NCI-H2171 treated with DMSO at 0.1 percent for 48 hours (cell line): Measurements from ENCODE around the gene GKAP1.
"Not testable (repeated sequence)": the region's sequence is repeated elsewhere in the genome, so short reads cannot be mapped to it uniquely, and the experiment has no call there.

ENCODE experiments used
- DNase-seq: peaks from one replicate; lab custom pipeline; 2025; lab: John Stamatoyannopoulos, UW

GKAP1 gene

GRCh38 chr9:83728591-83729368 lies 88.8 kb downstream of the GKAP1 start:
- DNase-seq = not testable (repeated sequence)

GRCh38 chr9:83724436-83724835 lies 93.1 kb downstream of the GKAP1 start:
- no peak for DNase-seq

GRCh38 chr9:83722726-83723495 lies 94.7 kb downstream of the GKAP1 start:
- DNase-seq = no peak

GRCh38 chr9:83721509-83721908 lies 96.1 kb downstream of the GKAP1 start:
- DNase-seq = no peak

- no peak for DNase-seq
Observed at GRCh38 chr9:83715794-83716193, 101.8 kb downstream of the GKAP1 start.

- no peak for DNase-seq
Observed at GRCh38 chr9:83715221-83715620, 102.3 kb downstream of the GKAP1 start.

- DNase-seq = no peak
Observed at GRCh38 chr9:83714329-83714728, 103.2 kb downstream of the GKAP1 start.

GRCh38 chr9:83708515-83709158 lies 108.9 kb downstream of the GKAP1 start:
- no peak for DNase-seq

- DNase-seq = peak; percentile 94
Observed at GRCh38 chr9:83707768-83708514, 109.6 kb downstream of the GKAP1 start, which contains the start of gene UBQLN1. TSS of gene UBQLN1 (minus strand) at chr9:83707958. CDS start at chr9:83707679, 279 bp downstream.

GRCh38 chr9:83707518-83707767 lies 110.1 kb downstream of the GKAP1 start:
- DNase-seq = peak; percentile 72

- DNase-seq = peak; percentile 69
Observed at GRCh38 chr9:83706676-83707517, 110.7 kb downstream of the GKAP1 start.

- not testable (repeated sequence) for DNase-seq
Observed at GRCh38 chr9:83705219-83705651, 112.3 kb downstream of the GKAP1 start.

- no peak for DNase-seq
Observed at GRCh38 chr9:83701769-83702168, 115.8 kb downstream of the GKAP1 start.

- DNase-seq = no peak
Observed at GRCh38 chr9:83701286-83701685, 116.3 kb downstream of the GKAP1 start.

- no peak for DNase-seq
Observed at GRCh38 chr9:83699615-83700014, 118.0 kb downstream of the GKAP1 start.

GRCh38 chr9:83698976-83699585 lies 118.5 kb downstream of the GKAP1 start:
- DNase-seq = no peak

- no peak for DNase-seq
Observed at GRCh38 chr9:83691492-83691891, 126.1 kb downstream of the GKAP1 start.
